Mesendoderm (in vitro differentiated cells): ENCODE results near the gene ATL3.
A peak's percentile ranks its signal among the peaks of the same experiment; 100 is the strongest.

Experiments used
- DNase-seq: peaks from one replicate; pipeline ENCODE4 v3.0.0; 2013
- H2AK5ac ChIP-seq: 2 replicates; pipeline ENCODE4 v1.6.1; 2013; ENCODE audit warnings: low read length, inconsistent platforms
- H2BK120ac ChIP-seq: 2 replicates; pipeline ENCODE4 v1.6.1; 2013; ENCODE audit warnings: low read depth, mild to moderate bottlenecking, low read length, moderate library complexity, mixed read lengths
- H2BK15ac ChIP-seq: replicated peaks from 2 replicates; pipeline ENCODE4 v1.6.1; 2013; ENCODE audit warnings: low read depth, mild to moderate bottlenecking, moderate library complexity
- H2BK5ac ChIP-seq: 2 replicates; pipeline ENCODE4 v1.6.1; 2013; ENCODE audit warnings: low read length, inconsistent platforms
- H3K18ac ChIP-seq: 2 replicates; pipeline ENCODE4 v1.6.1; 2013; ENCODE audit warnings: mild to moderate bottlenecking, low read length, mixed read lengths
- H3K23ac ChIP-seq: one replicate; pipeline ENCODE4 v1.6.1; 2013; ENCODE audit warnings: low read length
- H3K27ac ChIP-seq: 2 replicates; pipeline ENCODE4 v1.5.1; 2013; ENCODE audit warnings: low read depth, mild to moderate bottlenecking, inconsistent platforms, low read length, moderate library complexity
- H3K27me3 ChIP-seq: 2 replicates; pipeline ENCODE4 v1.6.1; 2013; ENCODE audit warnings: low read length, control low read depth, mild to moderate bottlenecking, inconsistent platforms; ENCODE audit not compliant: insufficient read depth, poor library complexity
- H3K36me3 ChIP-seq: 2 replicates; pipeline ENCODE4 v1.6.1; 2013; ENCODE audit warnings: low read length, inconsistent platforms; ENCODE audit not compliant: control insufficient read depth, insufficient read depth
- H3K4ac ChIP-seq: one replicate; pipeline ENCODE4 v1.6.1; 2013; ENCODE audit warnings: low read depth, mild to moderate bottlenecking, low read length, moderate library complexity
- H3K4me1 ChIP-seq: 2 replicates; pipeline ENCODE4 v1.6.1; 2013; ENCODE audit warnings: low read depth, low read length, inconsistent platforms; ENCODE audit not compliant: control insufficient read depth
- H3K4me2 ChIP-seq: 2 replicates; pipeline ENCODE4 v1.6.1; 2013; ENCODE audit warnings: low read length
- H3K4me3 ChIP-seq: 2 replicates; pipeline ENCODE4 v1.5.1; 2013; ENCODE audit warnings: mild to moderate bottlenecking, low read length
- H3K56ac ChIP-seq: one replicate; pipeline ENCODE4 v1.6.1; 2013; ENCODE audit warnings: low read length
- H3K79me1 ChIP-seq: 2 replicates; pipeline ENCODE4 v1.6.1; 2013; ENCODE audit warnings: low read length, inconsistent platforms
- H3K79me2 ChIP-seq: 2 replicates; pipeline ENCODE4 v1.6.1; 2013; ENCODE audit warnings: mild to moderate bottlenecking, low read length; ENCODE audit not compliant: control insufficient read depth, insufficient read depth
- H3K9ac ChIP-seq: 2 replicates; pipeline ENCODE4 v1.6.1; 2013; ENCODE audit warnings: low read length, inconsistent platforms
- H4K5ac ChIP-seq: one replicate; pipeline ENCODE4 v1.6.1; 2013; ENCODE audit warnings: low read length
- H4K8ac ChIP-seq: one replicate; pipeline ENCODE4 v1.6.1; 2013; ENCODE audit warnings: low read depth, mild to moderate bottlenecking, control low read depth, low read length, moderate library complexity
- WGBS: extraction: QIAGEN DNeasy Blood & Tissue Kit; methylation state at CpG from one replicate; pipeline ENCODE4 v1.1.7; 2013; ENCODE audit warnings: low lambda C conversion rate, missing lambda C conversion rate; ENCODE audit not compliant: insufficient coverage; ENCODE audit errors: extremely low coverage; 5-methylcytosine and 5-hydroxymethylcytosine counted together

The ATL3 gene

DNA sequence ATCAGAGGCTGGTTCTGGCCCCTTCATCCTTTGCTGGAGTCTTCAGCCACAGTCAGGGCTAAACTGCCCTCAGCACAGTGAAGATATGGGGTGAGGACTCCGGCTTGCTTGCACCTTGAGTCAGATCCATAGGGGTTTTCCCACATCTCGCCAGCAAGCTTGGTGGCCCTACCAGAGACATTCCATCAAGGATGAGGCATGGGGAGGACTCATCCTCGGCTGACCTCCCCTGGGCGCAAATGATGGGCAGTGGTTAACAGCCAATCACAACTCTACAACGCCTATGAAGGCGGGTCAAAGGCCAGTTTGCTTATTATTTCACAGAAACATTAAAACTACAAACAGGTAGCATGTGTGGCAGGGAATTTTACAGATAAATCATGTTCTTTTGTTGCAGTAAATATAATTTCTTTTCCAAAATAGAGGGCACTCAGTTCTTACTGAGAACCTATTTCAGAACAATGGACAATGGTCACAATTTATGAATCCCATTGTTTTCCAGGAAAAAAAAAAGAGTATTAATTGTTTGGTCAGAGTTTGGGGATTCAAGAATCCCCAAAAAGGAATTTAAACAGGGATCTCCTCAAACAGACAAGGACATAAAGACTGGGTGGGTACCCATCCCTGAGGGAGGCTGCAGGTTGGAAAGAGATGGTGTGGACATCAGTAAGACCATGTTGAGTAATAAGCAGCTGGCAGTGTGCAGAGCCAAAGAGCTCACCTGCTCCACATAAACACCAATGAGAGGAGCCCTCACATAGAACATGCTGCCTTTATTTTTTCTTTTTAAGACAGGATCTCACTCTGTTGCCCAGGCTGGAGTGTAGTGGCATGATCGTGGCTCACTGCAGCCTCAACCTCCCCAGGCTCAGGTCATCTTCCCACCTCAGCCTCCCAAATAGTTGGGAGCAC, 71.7 kb downstream of the ATL3 start:
- no peak overlapping the region for H2AK5ac ChIP-seq
- no peak overlapping the region for H3K9ac ChIP-seq
- peak; percentile 23 for DNase-seq
- H3K4me1 ChIP-seq = no peaks in the 10 kb centered on the region
- H3K79me2 ChIP-seq = no peaks in the 10 kb centered on the region
- H2BK120ac ChIP-seq = no peak overlapping the region
- H3K4me3 ChIP-seq = no peak overlapping the region
- WGBS = no CpG with 5 or more reads among the region's 7 CpGs
- H3K27me3 ChIP-seq = no peaks in the 10 kb centered on the region
- no peak overlapping the region for H3K56ac ChIP-seq
- H3K4ac ChIP-seq = no peak overlapping the region
- H4K8ac ChIP-seq = no peak overlapping the region
- no peaks in the 10 kb centered on the region for H3K36me3 ChIP-seq
- H3K4me2 ChIP-seq = no peak overlapping the region
- H3K23ac ChIP-seq = no peak overlapping the region
- no peak overlapping the region for H3K18ac ChIP-seq
- H4K5ac ChIP-seq = no peak overlapping the region
- H2BK5ac ChIP-seq = no peak overlapping the region
- H3K79me1 ChIP-seq = no peaks in the 10 kb centered on the region
- H3K27ac ChIP-seq = no peak overlapping the region
- no peak overlapping the region for H2BK15ac ChIP-seq

DNA sequence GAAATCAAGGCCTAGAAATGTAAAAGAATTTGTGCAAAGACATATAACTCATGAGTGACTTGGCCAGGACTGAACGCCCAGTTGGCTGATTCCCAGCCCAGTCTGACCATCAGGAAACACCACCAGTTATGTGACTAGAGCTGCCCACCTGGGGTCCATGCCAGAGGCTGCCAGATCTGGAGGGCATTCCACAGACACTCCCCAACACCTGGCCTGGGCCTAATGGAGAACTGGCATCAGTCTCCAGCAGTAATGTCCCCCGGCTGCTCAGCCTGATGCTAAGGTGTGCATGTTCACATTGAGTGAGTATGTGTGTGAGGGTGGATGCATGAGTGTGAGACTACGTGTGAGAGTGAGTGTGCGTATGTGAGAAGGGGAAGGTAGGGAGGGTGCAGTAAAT, 72.6 kb downstream of the ATL3 start:
- Histone ChIP-seq H2BK5ac (no peak overlapping the region), H3K23ac (no peak overlapping the region), H2BK15ac (no peak overlapping the region), H4K8ac (no peak overlapping the region), H2AK5ac (no peak overlapping the region), H4K5ac (no peak overlapping the region), H3K4me3 (no peak overlapping the region), H3K4me2 (no peak overlapping the region), H3K27ac (no peak overlapping the region), H3K36me3 (no peaks in the 10 kb centered on the region), H3K18ac (no peak overlapping the region), H3K4me1 (no peaks in the 10 kb centered on the region), H3K9ac (no peak overlapping the region), H2BK120ac (no peak overlapping the region), H3K4ac (no peak overlapping the region), H3K79me1 (no peaks in the 10 kb centered on the region), H3K27me3 (no peaks in the 10 kb centered on the region), H3K56ac (no peak overlapping the region), H3K79me2 (no peaks in the 10 kb centered on the region)
- DNase-seq = no peak
- 100% methylated on average over 2 of the region's 4 CpGs for WGBS

DNA sequence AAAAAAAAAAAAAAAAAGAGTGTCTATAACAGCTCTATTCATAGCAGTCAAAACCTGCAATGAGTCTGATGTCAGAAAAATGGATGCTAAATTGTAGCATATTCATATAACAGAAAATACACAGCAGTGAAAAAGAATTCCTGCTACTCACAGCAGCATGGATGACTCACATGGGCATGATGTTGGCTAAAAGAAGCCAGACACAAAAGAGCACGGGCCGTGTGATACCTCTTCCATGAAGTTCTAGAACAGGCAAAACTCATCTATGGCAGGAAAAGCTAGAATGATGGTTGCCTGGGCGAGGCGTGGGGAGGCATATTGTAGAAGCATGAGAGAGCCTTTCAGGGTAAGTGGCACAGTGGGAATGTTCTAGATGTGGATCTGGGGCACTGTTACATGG, 75.9 kb downstream of the ATL3 start:
- H3K4me3 ChIP-seq = no peak overlapping the region
- H3K9ac ChIP-seq = no peak overlapping the region
- H4K8ac ChIP-seq = no peak overlapping the region
- H3K27me3 ChIP-seq = no peaks in the 10 kb centered on the region
- no peaks in the 10 kb centered on the region for H3K4me1 ChIP-seq
- no peaks in the 10 kb centered on the region for H3K36me3 ChIP-seq
- H3K79me2 ChIP-seq = no peaks in the 10 kb centered on the region
- H2AK5ac ChIP-seq = no peak overlapping the region
- H3K79me1 ChIP-seq = no peaks in the 10 kb centered on the region
- WGBS = no CpG with 5 or more reads among the region's 4 CpGs
- no peak overlapping the region for H3K4me2 ChIP-seq
- H4K5ac ChIP-seq = no peak overlapping the region
- H2BK15ac ChIP-seq = no peak overlapping the region
- H3K18ac ChIP-seq = no peak overlapping the region
- no peak for DNase-seq
- H3K4ac ChIP-seq = no peak overlapping the region
- no peak overlapping the region for H3K56ac ChIP-seq
- no peak overlapping the region for H3K27ac ChIP-seq
- no peak overlapping the region for H2BK120ac ChIP-seq
- no peak overlapping the region for H2BK5ac ChIP-seq
- H3K23ac ChIP-seq = no peak overlapping the region

DNA sequence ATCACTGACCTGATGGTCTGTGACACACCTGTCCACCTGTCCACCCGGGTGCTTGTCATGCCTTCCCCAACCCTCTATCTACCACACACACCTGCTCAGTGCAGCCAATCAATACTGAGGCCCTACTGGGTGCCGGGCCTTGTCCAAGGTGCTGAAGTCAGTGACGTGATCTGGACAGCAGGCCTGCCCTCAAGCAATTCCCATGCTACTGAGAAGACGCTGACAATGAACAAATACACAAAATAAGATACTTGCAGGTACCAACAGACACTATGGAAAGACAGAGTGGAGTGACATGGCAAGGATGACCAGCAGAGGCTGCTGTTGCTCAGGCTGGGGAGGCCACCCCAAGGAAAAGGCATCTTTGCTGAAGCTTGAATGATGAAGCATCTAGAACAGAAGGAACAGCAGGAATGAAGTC, 78.2 kb downstream of the ATL3 start:
- H3K27ac ChIP-seq = no peak overlapping the region
- no peak overlapping the region for H3K23ac ChIP-seq
- no peak overlapping the region for H2AK5ac ChIP-seq
- H2BK15ac ChIP-seq = no peak overlapping the region
- H3K9ac ChIP-seq = no peak overlapping the region
- DNase-seq = peak; percentile 62
- H4K8ac ChIP-seq = no peak overlapping the region
- H2BK5ac ChIP-seq = no peak overlapping the region
- no peak overlapping the region for H3K4me3 ChIP-seq
- H3K27me3 ChIP-seq = no peaks in the 10 kb centered on the region
- no peaks in the 10 kb centered on the region for H3K79me2 ChIP-seq
- no peak overlapping the region for H4K5ac ChIP-seq
- no peaks in the 10 kb centered on the region for H3K36me3 ChIP-seq
- no CpG with 5 or more reads among the region's 4 CpGs for WGBS
- no peaks in the 10 kb centered on the region for H3K79me1 ChIP-seq
- H3K56ac ChIP-seq = no peak overlapping the region
- H3K4ac ChIP-seq = no peak overlapping the region
- H3K18ac ChIP-seq = no peak overlapping the region
- H3K4me2 ChIP-seq = no peak overlapping the region
- H2BK120ac ChIP-seq = no peak overlapping the region
- no peaks in the 10 kb centered on the region for H3K4me1 ChIP-seq

DNA sequence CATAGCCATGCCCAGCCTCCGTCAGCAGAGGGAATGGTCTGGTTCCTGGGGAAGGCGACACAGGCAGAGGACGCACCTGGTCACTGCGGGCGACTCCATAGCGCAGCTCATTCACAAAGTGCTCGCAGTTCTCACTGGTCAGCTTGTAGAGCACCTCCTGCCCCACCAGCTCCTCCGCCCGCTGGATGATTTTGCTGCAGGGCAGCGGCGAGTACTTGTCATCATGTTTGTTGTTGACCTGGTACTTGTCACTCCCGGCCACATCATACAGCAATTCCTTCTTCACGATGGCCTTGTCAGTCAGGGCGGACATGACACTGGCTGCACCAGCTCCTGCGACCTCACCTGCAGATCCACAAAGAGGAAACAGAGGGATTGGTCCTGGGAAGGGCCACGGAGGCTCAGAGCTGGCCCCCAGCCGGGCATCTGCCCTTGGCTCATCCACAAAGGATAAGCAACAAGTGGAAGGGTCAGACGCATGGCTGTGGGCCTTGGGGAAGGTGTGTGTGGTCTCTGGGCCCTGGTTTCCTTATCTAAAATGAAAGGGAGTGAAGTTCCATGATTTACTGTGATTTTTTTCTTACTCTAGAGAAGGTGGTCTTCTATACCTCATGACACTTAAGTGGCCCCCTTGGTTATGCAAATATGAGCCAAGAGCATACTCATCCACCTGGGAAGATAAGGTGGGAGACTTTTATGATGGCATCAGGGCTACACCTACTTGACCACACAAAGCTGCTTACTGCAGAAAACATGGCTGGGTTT, 81.0 kb downstream of the ATL3 start:
- Histone ChIP-seq H3K18ac (no peak overlapping the region), H3K9ac (no peak overlapping the region), H3K4ac (no peak overlapping the region), H3K56ac (no peak overlapping the region), H3K27me3 (no peaks in the 10 kb centered on the region), H3K79me2 (no peaks in the 10 kb centered on the region), H3K36me3 (no peaks in the 10 kb centered on the region), H3K4me3 (no peak overlapping the region), H3K23ac (no peak overlapping the region), H2BK15ac (no peak overlapping the region), H2AK5ac (no peak overlapping the region), H2BK120ac (no peak overlapping the region), H3K27ac (no peak overlapping the region), H4K8ac (no peak overlapping the region), H3K79me1 (no peaks in the 10 kb centered on the region), H3K4me2 (no peak overlapping the region), H2BK5ac (no peak overlapping the region), H3K4me1 (no peaks in the 10 kb centered on the region), H4K5ac (no peak overlapping the region)
- no CpG with 5 or more reads among the region's 18 CpGs for WGBS
- DNase-seq = no peak
